K562 (cell line): Measurements from ENCODE around the gene EEF2K. TPM values are rescaled to one million over a fixed set of nuclear protein-coding genes. Genes with fewer than 3 reads are reported as not detected.

ENCODE experiments used
- HEY1 ChIP-seq: fragments of 250-450 bp; sonication (Bioruptor Pico); IDR thresholded peaks from 2 replicates; pipeline ENCODE4 v1.5.0; 2020; ENCODE audit warnings: mild to moderate bottlenecking, moderate library complexity, borderline replicate concordance
- POLR2G ChIP-seq: fragments of 200-400 bp; formaldehyde crosslinking; IDR thresholded peaks from 2 replicates; pipeline ENCODE4 v1.6.1; 2017; ENCODE audit warnings: low read depth, mild to moderate bottlenecking, antibody characterized with exemption, low read length, moderate library complexity
- ZKSCAN3 ChIP-seq: fragments of 250-450 bp; sonication (Bioruptor Pico); IDR thresholded peaks from 2 replicates; pipeline ENCODE4 v1.4.0; 2020
- ZNF175 ChIP-seq: fragments of 200-800 bp; sonication (Bioruptor generic); IDR thresholded peaks from 2 replicates; pipeline ENCODE4 v1.6.1; 2016; ENCODE audit warnings: low read depth, mild to moderate bottlenecking, missing genetic modification characterization, missing compliant biosample characterization
- polyA plus RNA-seq, 8 experiments: library from polyadenylated mRNA; depleted of rRNA in 4 of 8; stranded (reverse) in 5 of 8; unstranded in 3 of 8; fragments of >200 nt; fragmentation: Nextera tagmentation in 2 of 8; fragmentation: Illumina TruSeq in 1 of 8; extraction: Ambion mirVana in 2 of 8; extraction: Trizol in 1 of 8; gene quantifications; 2 replicates each; pipeline versions ENCODE4 v1.2.1 to v1.2.3, GENCODE V29; 2011 to 2014; ENCODE audit warnings: inconsistent platforms in 1 of 8, missing spikeins in 1 of 8
- total RNA-seq, 7 experiments: library from RNA; depleted of rRNA in 6 of 7; stranded (reverse); fragments of >200 nt in 6 of 7; fragmentation: Illumina TruSeq in 2 of 7; extraction: Trizol in 2 of 7; gene quantifications; 2 replicates each; pipeline versions ENCODE4 v1.2.1 to v1.2.3, GENCODE V29; 2011 to 2021; ENCODE audit warnings: low replicate concordance in 1 of 7
- TF ChIP-seq, protein P1 (sequence below), 2 experiments: IDR thresholded peaks in 1 of 2; conservative IDR thresholded peaks in 1 of 2; 2 replicates each; pipeline ENCODE4 v1.6.1; 2016; ENCODE audit warnings: low read depth in 2 of 2, mild to moderate bottlenecking in 1 of 2, missing compliant biosample characterization in 1 of 2, missing genetic modification characterization in 1 of 2, moderate library complexity in 1 of 2
- TF ChIP-seq, protein P2 (sequence below), 2 experiments: IDR thresholded peaks; 2 replicates each; pipeline ENCODE4 v1.6.1; 2011; ENCODE audit warnings: borderline replicate concordance in 1 of 2, control low read depth in 1 of 2, low read depth in 1 of 2, low read length in 1 of 2, mild to moderate bottlenecking in 1 of 2, mixed read lengths in 1 of 2, moderate library complexity in 1 of 2; ENCODE audit not compliant: insufficient read depth in 1 of 2, insufficient read length in 1 of 2, poor library complexity in 1 of 2, severe bottlenecking in 1 of 2; ENCODE audit errors: extremely low read depth in 1 of 2

Gene EEF2K
- total and polyA plus RNA-seq, 9 of the 15 experiments (the other 6 are each of a cell fraction or from before 2014, with no cell fraction given), result 3.0 to 35.2 (median 12.2) TPM

DNA sequence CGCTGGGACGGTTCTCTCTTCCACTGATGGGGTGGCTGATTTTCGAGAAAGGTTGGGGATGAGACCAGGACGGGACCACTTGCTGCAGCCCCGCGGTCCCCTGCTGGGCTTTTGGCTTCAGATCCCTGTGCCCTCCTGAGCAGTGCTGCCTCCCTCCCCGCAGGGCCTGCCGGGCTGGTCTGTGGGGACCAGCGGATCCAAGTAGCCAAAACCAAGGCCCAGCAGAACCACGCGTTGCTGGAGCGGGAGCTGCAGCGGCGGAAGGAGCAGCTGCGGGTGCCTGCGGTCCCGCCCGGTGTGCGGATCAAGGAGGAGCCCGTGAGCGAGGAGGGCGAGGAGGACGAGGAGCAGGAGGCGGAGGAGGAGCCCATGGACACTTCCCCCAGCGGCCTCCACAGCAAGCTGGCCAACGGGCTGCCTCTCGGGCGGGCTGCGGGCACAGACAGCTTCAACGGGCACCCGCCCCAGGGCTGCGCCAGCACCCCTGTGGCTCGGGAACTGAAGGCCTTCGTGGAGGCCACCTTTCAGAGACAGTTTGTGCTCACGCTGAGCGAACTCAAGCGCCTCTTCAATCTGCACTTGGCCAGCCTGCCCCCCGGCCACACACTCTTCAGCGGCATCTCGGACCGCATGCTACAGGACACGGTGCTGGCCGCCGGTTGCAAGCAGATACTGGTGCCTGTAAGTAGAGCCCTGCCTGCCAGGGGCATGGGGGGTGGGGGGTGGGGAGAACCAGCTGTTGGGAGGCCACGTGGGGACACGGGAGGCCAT lies 119.7 kb downstream of the EEF2K start (continued):
- TF ChIP-seq ZNF175 (CRISPR knock-in tag) (no peak), ZKSCAN3 (CRISPR knock-in tag) (no peak), POLR2G (peak; percentile 71), HEY1 (no peak)
- TF ChIP-seq, protein P1, sequence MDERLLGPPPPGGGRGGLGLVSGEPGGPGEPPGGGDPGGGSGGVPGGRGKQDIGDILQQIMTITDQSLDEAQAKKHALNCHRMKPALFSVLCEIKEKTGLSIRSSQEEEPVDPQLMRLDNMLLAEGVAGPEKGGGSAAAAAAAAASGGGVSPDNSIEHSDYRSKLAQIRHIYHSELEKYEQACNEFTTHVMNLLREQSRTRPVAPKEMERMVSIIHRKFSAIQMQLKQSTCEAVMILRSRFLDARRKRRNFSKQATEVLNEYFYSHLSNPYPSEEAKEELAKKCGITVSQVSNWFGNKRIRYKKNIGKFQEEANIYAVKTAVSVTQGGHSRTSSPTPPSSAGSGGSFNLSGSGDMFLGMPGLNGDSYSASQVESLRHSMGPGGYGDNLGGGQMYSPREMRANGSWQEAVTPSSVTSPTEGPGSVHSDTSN (CRISPR knock-in tag; IDR thresholded peaks at IDR 0.05; ENCODE audit: low read depth), result no peak
- TF ChIP-seq, protein P1 (tag; conservative IDR thresholded peaks at IDR 0.05; ENCODE audit: low read depth), result no peak
- TF ChIP-seq, protein P2, sequence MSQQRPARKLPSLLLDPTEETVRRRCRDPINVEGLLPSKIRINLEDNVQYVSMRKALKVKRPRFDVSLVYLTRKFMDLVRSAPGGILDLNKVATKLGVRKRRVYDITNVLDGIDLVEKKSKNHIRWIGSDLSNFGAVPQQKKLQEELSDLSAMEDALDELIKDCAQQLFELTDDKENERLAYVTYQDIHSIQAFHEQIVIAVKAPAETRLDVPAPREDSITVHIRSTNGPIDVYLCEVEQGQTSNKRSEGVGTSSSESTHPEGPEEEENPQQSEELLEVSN (IDR thresholded peaks at IDR 0.05; ENCODE audit: borderline replicate concordance in 1 of 2, extremely low read depth in 1 of 2, insufficient read depth in 1 of 2, insufficient read length in 1 of 2, low read depth in 1 of 2, low read length in 1 of 2, poor library complexity in 1 of 2, severe bottlenecking in 1 of 2), result no peak
